SU-DHL-6 (cell line): ENCODE data around the gene ANKRD63.

Experiments used
- H2AFZ ChIP-seq: fragments of 200-600 bp; sonication (generic); 2 replicates; pipeline ENCODE4 v1.6.1; 2014; ENCODE audit warnings: low read depth, mild to moderate bottlenecking, moderate library complexity, mixed read lengths, antibody characterized with exemption, low read length; ENCODE audit not compliant: severe bottlenecking
- H3F3A ChIP-seq: fragments of 200-600 bp; shearing (Covaris generic); 2 replicates; pipeline ENCODE4 v1.6.0; 2016; ENCODE audit warnings: antibody characterized with exemption, mild to moderate bottlenecking; ENCODE audit not compliant: insufficient read depth
- H3K27ac ChIP-seq: fragments of 200-600 bp; sonication (generic); 2 replicates; pipeline ENCODE4 v1.5.1; 2016; ENCODE audit warnings: low read depth, mild to moderate bottlenecking, low read length, moderate library complexity, mixed read lengths
- H3K27me3 ChIP-seq: fragments of 200-600 bp; sonication (generic), shearing (Covaris generic); 2 replicates; pipeline ENCODE4 v1.6.0; 2014; ENCODE audit warnings: mild to moderate bottlenecking, low read length
- H3K36me3 ChIP-seq: fragments of 200-600 bp; sonication (generic); 2 replicates; pipeline ENCODE4 v1.6.1; 2014; ENCODE audit warnings: mild to moderate bottlenecking, low read length, mixed read lengths
- H3K4me2 ChIP-seq: fragments of 300-600, 200-600 bp; shearing (Covaris generic), sonication (generic); 2 replicates; pipeline ENCODE4 v1.6.0; 2014; ENCODE audit warnings: low read length, low read depth, mild to moderate bottlenecking; ENCODE audit not compliant: poor library complexity, severe bottlenecking
- H3K4me3 ChIP-seq: fragments of 200-600 bp; sonication (generic); 2 replicates; pipeline ENCODE4 v1.5.1; 2014; ENCODE audit warnings: antibody characterized with exemption, low read length, mild to moderate bottlenecking, mixed read lengths; ENCODE audit not compliant: insufficient read depth, poor library complexity, severe bottlenecking
- H3K79me2 ChIP-seq: fragments of 200-600 bp; sonication (generic); 2 replicates; pipeline ENCODE4 v1.6.1; 2014; ENCODE audit warnings: mild to moderate bottlenecking, low read length, moderate library complexity; ENCODE audit not compliant: insufficient read depth
- H3K9ac ChIP-seq: fragments of 200-600 bp; sonication (generic); 2 replicates; pipeline ENCODE4 v1.7.0; 2014; ENCODE audit warnings: mild to moderate bottlenecking, low read length
- H3K9me2 ChIP-seq: fragments of 200-600 bp; sonication (generic); replicated peaks from 2 replicates; pipeline ENCODE4 v1.6.1; 2014; ENCODE audit warnings: low read length; ENCODE audit not compliant: insufficient read depth
- H3K9me3 ChIP-seq: fragments of 200-600 bp; sonication (generic); 2 replicates; pipeline ENCODE4 v1.6.1; 2014; ENCODE audit warnings: low read length, mixed read lengths; ENCODE audit not compliant: insufficient read depth
- H4K20me1 ChIP-seq: fragments of 200-600 bp; sonication (generic); 2 replicates; pipeline ENCODE4 v1.6.1; 2014; ENCODE audit warnings: low read depth, mild to moderate bottlenecking, antibody characterized with exemption, low read length, moderate library complexity, mixed read lengths
- CTCF ChIP-seq: fragments of 200-600 bp; sonication (generic); IDR thresholded peaks from one replicate; pipeline ENCODE4 v1.5.1; 2017; ENCODE audit warnings: antibody characterized with exemption, mild to moderate bottlenecking, low read length, moderate library complexity; ENCODE audit not compliant: insufficient read depth, poor library complexity, severe bottlenecking
- EZH2phosphoT487 ChIP-seq: fragments of 200-600 bp; sonication (generic), shearing (Covaris generic); conservative IDR thresholded peaks from 2 replicates; pipeline ENCODE4 v1.6.1; 2018; ENCODE audit warnings: mild to moderate bottlenecking, antibody characterized with exemption, low read length, moderate library complexity, mixed read lengths

Gene ANKRD63

GRCh38 chr15:40282869-40283614 is at the start of gene ANKRD63:
ANKRD63 (minus strand) TSS chr15:40283064; CDS start chr15:40282586, 478 bp downstream.
- Histone ChIP-seq H2AFZ (peak within 1 kb of the TSS; percentile 72), H4K20me1 (no peaks in the 10 kb centered on the region), H3F3A (no peaks in the 10 kb centered on the region), H3K27ac (no peak within 1 kb of the TSS), H3K27me3 (no peaks in the 10 kb centered on the region), H3K9me3 (no peaks in the 10 kb centered on the region), H3K4me3 (peak within 1 kb of the TSS; percentile 43), H3K4me2 (peak within 1 kb of the TSS; percentile 59), H3K79me2 (no peaks in the 10 kb centered on the region), H3K9ac (peak within 1 kb of the TSS; percentile 41), H3K36me3 (no peaks in the 10 kb centered on the region), H3K9me2 (no peaks in the 10 kb centered on the region)
- TF ChIP-seq CTCF (no peak), EZH2phosphoT487 (no peak; the same call in 1 of the 2 replicates)

- no peaks in the 10 kb centered on the region for H3K9me2 ChIP-seq
- H3K27me3 ChIP-seq = no peaks in the 10 kb centered on the region
- H3K27ac ChIP-seq = no peak overlapping the region
- no peaks in the 10 kb centered on the region for H3K9me3 ChIP-seq
- no peaks in the 10 kb centered on the region for H3F3A ChIP-seq
- H4K20me1 ChIP-seq = no peaks in the 10 kb centered on the region
- no peaks in the 10 kb centered on the region for H3K79me2 ChIP-seq
- no peak overlapping the region for H3K4me3 ChIP-seq
- H3K36me3 ChIP-seq = no peaks in the 10 kb centered on the region
- TF ChIP-seq EZH2phosphoT487 = no peak
- no peak for TF ChIP-seq CTCF
- H2AFZ ChIP-seq = no peak overlapping the region
- H3K4me2 ChIP-seq = no peak overlapping the region
- no peak overlapping the region for H3K9ac ChIP-seq
Observed at GRCh38 chr15:40332113-40332781, 49.4 kb upstream of the ANKRD63 start.

- no peaks in the 10 kb centered on the region for H3F3A ChIP-seq
Observed at GRCh38 chr15:40331637-40332036, 48.8 kb upstream of the ANKRD63 start.

More at GRCh38 chr15:40331637-40332036, 48.8 kb upstream of the ANKRD63 start:
- no peaks in the 10 kb centered on the region for H3K79me2 ChIP-seq
- no peak overlapping the region for H3K4me3 ChIP-seq
- no peaks in the 10 kb centered on the region for H3K36me3 ChIP-seq
- no peak overlapping the region for H3K27ac ChIP-seq
- no peaks in the 10 kb centered on the region for H3K27me3 ChIP-seq
- H3K9me2 ChIP-seq = no peaks in the 10 kb centered on the region
- H2AFZ ChIP-seq = no peak overlapping the region
- no peaks in the 10 kb centered on the region for H4K20me1 ChIP-seq
- no peak overlapping the region for H3K9ac ChIP-seq
- TF ChIP-seq EZH2phosphoT487 (no peak), CTCF (no peak)
- no peak overlapping the region for H3K4me2 ChIP-seq
- no peaks in the 10 kb centered on the region for H3K9me3 ChIP-seq
